EL (cell line): ENCODE data around the gene NPEPPS.
"Not testable (repeated sequence)": the region's sequence is repeated elsewhere in the genome, so short reads cannot be mapped to it uniquely, and the experiment has no call there.

Source experiments
- DNase-seq: peaks from one replicate; pipeline ENCODE4 v3.0.0-alpha.2; 2016

NPEPPS gene, protein sequence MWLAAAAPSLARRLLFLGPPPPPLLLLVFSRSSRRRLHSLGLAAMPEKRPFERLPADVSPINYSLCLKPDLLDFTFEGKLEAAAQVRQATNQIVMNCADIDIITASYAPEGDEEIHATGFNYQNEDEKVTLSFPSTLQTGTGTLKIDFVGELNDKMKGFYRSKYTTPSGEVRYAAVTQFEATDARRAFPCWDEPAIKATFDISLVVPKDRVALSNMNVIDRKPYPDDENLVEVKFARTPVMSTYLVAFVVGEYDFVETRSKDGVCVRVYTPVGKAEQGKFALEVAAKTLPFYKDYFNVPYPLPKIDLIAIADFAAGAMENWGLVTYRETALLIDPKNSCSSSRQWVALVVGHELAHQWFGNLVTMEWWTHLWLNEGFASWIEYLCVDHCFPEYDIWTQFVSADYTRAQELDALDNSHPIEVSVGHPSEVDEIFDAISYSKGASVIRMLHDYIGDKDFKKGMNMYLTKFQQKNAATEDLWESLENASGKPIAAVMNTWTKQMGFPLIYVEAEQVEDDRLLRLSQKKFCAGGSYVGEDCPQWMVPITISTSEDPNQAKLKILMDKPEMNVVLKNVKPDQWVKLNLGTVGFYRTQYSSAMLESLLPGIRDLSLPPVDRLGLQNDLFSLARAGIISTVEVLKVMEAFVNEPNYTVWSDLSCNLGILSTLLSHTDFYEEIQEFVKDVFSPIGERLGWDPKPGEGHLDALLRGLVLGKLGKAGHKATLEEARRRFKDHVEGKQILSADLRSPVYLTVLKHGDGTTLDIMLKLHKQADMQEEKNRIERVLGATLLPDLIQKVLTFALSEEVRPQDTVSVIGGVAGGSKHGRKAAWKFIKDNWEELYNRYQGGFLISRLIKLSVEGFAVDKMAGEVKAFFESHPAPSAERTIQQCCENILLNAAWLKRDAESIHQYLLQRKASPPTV

DNA sequence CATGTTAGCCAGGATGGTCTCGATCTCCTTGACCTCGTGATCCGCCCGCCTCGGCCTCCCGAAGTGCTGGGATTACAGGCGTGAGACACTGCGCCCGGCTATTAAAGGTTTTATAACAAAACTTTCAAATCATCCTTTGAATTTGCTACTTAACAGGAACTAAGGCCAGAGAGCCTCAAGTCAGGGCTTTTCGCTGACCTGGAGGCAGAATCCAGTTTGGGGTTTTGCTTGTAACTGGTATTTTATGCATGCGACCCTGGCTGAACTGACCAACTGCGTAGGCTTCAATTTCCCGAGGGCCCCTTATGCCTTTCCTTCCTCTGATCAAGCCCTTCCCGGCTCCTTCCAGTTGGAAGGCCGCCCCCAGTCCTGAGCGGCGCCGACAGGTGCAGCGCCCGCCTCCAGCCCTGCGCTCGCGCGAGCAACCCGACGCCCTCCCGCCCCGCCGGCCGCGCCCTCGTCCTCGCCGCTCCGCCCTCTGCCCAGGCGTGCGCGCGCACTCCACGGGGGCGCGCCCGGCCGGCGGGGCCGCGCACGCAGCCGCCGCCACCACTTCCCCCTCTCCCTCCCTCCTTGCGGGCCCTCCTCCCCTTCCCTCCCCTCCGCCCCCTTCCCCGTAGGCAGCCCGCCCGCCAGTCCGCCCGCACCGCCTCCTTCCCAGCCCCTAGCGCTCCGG is at the start of gene NPEPPS:
Gene NPEPPS, plus strand, starts transcription at position 552 of the 676 bp plus-strand sequence. CDS start 193 bp downstream, outside the sequence.
- peak; percentile 88 for DNase-seq

DNA sequence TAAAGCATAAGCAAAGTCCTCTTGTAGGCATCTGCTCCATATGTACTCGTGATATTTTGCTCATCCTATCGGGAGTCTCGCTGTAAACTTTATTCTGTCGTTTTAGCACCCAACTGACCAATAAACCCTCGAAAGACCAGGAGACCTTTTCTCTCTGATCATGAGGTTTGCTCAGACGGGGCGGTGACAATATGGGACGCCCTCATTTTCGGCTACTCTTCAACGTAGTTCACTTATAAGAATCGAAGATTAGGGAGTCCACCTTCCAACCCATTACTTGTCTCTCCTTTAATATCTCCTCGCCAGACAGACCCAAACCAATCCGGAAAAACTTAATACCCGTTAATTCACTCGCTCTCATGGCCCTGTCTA is 39.1 kb upstream of the NPEPPS start:
- not testable (repeated sequence) for DNase-seq

DNA sequence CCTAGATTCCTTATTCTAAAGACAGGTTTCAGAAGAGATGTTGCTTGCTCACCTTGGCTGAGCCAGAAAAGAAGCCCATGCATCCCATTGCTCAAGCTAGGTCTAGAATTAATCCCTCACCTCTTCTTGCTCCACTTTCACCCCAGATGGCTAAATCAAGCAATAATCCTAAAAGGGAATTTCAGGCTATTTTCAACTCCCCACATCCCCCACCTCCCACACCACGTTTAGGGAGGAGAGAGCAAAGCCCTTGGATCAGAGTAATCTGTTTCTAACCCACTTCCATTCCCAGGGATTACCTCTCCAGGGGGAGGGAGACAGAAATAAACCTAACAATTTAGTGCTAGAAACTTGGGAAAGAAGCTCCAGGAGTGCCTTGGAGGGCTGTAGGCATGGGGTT is 31.8 kb upstream of the NPEPPS start:
- not testable (repeated sequence) for DNase-seq

DNA sequence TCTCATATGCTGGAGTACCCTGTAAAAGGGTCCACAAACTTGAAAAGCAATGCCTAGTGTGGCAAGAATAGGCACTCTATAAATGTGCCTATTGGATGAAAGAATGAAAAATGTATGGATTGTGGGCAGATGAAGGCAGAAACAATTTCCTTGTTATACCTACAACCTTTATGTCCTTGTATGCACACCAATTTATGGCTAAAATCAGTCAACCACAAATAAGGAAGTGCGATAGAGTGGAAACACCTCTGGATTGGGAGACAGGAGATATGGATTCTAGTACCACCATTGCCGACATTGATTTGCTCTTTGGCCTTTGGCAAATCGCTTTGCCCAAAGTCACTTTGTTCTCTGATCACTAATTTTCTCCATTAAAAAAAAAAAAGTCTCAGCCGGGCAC is 31.4 kb upstream of the NPEPPS start:
- not testable (repeated sequence) for DNase-seq

DNA sequence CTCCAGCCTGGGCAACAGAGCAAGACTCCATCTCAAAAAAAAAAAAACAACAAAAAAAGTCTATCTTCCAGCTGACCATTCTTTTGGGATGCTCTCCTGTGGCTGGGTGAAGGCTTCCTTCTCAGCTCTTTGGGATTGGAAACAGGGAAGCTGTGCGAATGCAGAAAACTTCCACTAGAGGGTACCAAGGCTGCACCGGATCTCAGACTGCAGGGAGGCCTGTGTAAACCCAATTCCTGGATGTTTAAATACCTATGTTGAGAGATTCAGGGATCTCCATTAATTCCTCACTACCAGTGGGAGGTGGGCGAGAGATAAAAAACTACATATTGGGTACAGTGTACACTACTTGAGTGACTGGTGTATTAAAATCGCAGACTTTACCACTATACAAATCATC is 30.3 kb upstream of the NPEPPS start:
- DNase-seq, result peak; percentile 43

DNA sequence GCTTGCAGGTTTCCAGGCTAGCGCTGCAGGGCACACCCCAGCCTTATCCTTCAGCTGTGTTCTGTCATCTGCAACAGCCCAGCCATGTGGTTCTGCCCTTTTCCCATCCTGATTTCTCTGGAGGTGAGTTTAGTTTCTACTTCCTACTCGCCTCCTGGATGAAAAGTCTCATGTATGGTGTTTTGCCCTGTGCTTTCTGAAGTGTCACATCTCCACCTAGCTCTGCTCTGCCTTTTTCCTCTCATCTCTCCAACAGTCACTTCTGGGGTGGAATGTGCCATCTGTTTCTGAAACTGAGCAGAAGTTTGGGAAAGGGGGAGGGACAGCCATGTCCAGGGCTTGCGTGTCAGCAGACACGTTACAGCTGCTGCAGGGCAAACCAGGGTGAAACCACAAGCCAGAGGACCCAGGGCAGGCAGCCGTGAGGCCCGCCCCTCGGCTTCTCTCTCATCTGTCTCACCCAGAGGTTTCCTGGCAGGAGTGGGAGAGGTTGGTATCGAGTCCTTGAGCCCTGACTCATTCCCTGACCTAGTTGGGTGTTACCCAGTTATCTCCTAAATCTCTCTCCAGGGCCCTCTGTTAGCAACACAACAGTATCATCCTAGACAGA is 28.7 kb upstream of the NPEPPS start:
- peak; percentile 70 for DNase-seq

DNA sequence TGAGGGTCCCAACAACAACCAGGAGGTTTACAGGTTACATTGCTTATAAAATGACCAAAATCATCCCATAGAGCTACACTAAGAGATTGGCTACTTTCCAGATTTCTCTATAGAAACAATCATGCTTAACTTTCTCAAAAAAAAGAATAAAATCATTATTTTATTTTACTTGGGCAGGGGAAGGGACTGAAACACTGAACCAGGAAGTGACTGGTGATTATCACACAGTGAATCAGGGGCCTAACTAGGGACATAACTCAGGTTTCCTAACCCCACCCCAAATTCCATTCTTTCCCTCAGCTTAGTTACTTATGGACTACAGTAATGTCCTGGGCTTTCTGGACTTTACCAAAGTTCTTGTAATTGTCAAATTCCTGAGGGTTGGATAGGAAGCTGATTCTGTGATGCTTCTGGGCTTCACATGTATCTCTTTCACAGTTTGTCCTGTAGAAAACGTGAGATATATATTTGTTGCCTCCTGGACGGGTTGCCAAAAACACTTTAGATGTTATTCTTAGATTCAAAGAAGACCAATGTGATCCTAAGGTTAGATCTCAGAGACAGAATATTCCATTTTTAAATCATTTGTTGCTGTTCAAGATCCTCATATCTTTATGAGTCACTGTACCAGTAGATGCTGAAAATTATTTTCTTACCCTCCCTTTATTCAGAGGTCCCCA is 28.0 kb upstream of the NPEPPS start:
- DNase-seq, result peak; percentile 65

DNA sequence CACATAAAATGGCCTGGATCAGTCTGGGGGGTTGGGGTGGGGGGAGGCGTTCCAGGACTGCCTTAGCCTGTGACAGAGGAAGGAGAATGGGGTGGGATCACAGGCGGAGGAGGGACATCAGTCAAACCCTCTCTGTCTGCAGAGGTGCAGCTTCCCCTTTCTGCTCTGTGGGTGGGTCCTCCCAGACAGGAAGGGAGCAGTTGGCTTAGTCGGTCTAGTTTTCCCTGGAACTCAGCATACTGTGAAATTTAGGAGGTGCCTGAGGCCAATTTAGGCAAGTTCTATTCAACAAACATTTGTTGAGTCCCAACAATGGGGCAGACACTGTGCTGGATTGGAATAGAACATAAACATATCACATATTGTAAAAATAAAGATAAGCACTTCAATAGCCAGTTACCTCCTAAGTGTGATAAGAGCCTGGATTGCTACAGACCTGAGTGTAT is 19.2 kb upstream of the NPEPPS start:
- not testable (repeated sequence) for DNase-seq

DNA sequence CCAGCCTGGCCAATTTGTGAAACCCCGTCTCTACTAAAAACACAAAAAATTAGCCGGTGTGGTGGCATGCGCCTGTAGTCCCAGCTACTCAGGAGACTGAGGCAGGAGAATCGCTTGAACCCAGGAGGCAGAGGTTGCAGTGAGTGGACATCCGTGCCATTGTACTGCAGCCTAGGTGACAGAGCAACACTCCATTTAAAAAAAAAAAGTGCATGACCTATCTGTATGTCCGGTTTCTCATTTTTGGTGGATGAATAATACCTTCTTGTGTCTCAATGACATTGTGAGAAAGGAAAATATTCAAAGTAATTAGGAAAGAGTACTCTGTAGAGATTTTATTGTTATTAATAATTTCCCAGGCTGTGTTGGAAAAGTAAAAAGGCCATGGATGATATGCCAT is 17.6 kb upstream of the NPEPPS start:
- DNase-seq, result peak; percentile 28

DNA sequence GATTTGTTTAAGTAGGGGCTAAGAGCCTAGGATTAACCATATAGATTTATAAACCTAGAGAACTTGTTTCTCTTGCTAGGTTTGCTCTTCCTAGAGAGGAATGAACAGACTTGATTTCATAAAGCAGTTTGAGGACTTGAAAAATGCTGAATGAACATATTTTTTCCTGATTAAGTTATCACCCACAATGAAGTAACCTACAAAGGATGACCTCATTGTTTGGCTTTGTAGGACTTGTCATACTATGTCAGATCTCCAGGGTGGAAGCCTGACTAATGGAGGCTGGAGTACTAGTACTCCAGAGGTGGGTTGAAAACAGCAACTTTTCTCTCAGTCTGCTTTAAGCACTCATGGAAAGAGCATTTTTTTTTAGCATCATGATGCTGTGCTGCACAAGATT is 12.0 kb upstream of the NPEPPS start:
- not testable (repeated sequence) for DNase-seq

DNA sequence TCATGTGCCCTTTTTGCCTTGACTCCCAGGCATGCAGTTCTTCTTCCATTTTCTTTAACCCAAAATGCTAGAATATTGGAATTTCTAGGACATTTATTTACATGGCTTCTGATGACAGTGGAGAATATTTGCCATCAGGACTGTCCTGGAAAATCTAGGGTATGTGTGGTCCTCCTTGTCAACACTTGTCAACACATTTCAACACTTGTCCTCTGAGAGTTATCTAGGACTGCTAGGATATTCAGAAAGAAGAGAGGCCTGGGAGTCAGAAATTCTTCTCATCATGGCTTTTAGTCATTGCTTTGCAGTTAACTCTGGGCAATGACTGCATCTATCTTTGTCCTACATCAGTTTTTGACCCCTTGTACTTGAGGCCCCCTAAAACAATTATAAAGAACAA is 11.5 kb upstream of the NPEPPS start:
- DNase-seq, result not testable (repeated sequence)

DNA sequence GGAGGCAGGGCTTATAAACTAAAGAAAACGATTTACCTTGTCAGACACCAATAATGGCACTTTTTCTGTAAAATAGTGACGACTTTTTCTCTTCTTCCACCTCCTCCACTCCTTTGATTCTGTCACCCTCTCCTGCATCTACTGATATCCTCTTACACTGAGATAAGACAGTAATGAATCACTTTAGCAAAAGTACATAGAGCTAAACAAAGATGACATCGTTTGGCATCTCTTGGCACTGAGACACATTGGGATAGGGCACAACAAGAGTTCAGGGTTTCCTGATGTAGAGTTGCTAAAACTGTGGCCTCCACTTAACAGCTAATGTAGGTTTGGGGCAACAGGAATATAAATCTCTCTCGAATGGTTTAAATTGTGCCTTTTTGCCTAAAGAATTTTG is 10.6 kb upstream of the NPEPPS start:
- not testable (repeated sequence) for DNase-seq

DNA sequence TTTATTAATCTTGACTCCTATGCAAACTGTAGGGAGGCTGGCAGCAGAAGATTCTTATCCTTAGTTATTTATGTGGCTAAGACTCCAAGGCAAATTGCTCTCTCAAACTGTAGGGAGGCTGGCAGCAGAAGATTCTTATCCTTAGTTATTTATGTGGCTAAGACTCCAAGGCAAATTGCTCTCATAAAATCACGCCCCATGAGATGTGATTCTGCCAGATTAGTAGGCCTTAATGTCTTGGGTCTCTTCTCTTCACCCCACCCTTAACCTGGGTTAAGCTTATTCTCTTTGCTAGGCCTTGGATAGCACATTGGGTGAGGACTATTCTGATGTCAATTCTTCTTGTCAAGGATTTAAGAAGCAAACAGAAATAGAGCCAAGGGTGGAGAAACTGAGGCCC is 9.5 kb upstream of the NPEPPS start:
- not testable (repeated sequence) for DNase-seq

DNA sequence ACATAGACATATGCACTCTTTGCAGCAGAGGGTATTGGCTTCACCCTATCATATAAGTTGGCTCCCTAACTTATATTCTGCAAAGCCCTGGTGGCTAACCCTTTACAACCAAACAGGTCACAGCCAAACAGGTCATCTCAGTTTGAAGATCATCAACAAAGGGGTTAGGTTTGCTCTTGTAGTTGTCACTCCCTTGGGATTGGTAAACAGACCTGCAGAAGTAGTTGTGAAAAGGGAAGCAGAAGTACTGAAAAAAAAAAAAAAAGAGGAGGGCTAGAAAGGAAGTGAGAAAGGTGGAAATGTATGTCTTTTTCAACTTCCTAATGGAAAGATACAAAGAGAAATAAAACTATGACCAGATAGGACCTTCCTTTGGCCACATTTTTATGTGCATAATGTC is 8.6 kb upstream of the NPEPPS start:
- not testable (repeated sequence) for DNase-seq

DNA sequence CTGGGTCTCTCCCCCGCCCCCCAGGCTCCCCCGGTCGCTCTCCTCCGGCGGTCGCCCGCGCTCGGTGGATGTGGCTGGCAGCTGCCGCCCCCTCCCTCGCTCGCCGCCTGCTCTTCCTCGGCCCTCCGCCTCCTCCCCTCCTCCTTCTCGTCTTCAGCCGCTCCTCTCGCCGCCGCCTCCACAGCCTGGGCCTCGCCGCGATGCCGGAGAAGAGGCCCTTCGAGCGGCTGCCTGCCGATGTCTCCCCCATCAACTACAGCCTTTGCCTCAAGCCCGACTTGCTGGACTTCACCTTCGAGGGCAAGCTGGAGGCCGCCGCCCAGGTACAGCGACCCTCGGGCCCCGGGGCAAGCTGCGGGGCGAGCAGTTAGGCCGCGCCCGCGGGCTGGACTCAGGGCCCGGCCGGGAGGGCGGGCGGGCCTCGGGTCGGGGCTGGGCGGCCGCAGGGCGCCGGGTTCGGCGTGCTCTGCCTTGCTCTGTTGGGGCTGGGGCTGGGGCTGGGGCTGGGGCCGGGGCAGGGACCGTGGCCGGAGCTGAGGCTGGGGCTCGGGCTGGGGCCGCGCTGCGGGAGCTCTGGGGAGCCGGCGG is 419 bp downstream of the NPEPPS start:
- peak; percentile 17 for DNase-seq

DNA sequence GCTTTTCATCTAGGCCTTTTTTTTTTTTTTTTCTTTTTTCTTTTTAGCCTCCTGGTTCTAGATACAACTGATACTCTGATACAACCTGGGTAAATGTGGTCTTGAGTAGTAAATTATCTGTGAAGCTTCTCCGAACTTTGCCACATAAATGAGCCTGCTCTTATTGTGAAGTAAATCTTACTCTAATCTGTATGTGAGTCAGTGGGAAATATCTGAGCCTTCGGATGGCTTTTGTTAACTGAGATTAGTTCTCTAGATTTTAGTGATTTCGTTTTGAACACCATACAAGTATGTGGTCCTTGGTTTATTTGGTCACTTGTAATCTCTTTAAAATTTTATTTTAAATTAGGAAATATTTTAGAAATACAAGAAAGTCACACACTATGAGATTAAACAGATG is 8.2 kb downstream of the NPEPPS start:
- DNase-seq, result not testable (repeated sequence)

DNA sequence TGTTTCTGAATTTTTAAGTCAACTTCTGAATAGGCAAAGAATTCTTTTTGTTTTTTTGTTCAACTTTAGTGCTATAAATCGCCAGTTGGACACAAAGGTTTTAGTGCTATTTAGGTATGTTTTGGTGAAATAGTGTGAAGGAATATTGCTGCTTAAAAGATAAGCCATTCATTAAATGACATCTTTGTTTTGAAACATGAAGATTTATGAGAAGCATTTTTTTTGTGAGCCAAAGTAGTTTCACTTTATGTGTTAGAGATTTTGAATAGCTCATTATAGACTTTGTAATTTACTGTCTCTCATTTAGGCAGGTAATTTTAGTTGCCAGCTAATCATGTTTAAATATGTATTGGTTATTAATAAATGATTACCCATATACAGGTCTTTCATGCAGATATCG is 10.8 kb downstream of the NPEPPS start:
- not testable (repeated sequence) for DNase-seq

DNA sequence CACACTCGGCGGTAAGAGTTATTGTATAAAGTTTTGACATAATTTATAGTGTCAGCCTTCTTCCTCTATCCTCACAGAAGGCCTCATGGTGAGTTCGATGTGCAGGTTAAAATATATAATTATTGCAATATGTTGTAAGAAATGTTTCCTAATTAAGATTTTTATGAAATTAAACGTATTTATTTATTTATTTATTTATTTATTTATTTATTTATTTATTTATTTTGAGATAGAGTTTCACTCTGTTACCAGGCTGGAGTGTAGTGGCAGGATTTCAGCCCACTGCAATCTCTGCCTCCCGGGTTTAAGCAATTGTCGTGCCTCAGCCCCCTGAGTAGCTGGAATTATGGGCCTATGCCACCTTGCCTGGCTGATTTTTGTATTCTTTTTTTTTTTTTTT is 13.4 kb downstream of the NPEPPS start:
- DNase-seq, result not testable (repeated sequence)

DNA sequence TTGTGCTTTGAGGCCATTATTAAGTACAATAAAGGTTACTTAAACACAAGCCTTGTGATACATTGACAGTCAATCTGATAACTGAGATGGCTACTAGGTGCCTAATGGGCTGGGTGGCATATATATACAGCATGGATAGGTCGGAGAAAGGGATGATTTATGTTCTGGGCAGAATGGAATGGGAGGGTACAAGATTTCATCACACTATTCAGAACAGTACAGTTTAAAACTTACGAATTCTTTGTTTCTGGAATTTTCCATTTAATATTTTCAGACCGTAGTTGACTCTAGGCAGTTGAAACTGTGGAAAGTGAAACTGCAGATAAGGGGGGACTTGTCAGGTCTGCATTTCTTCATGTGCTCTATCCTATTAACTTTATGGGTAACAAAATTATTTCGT is 23.8 kb downstream of the NPEPPS start:
- not testable (repeated sequence) for DNase-seq

DNA sequence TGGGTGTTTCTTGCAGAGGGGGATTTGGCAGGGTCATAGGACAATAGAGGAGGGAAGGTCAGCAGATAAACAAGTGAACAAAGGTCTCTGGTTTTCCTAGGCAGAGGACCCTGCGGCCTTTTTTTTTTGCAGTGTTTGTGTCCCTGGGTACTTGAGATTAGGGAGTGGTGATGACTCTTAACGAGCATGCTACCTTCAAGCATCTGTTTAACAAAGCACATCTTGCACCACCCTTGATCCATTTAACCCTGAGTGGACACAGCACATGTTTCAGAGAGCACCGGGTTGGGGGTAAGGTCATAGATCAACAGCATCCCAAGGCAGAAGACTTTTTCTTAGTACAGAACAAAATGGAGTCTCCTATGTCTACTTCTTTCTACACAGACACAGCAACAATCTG is 25.2 kb downstream of the NPEPPS start:
- not testable (repeated sequence) for DNase-seq

DNA sequence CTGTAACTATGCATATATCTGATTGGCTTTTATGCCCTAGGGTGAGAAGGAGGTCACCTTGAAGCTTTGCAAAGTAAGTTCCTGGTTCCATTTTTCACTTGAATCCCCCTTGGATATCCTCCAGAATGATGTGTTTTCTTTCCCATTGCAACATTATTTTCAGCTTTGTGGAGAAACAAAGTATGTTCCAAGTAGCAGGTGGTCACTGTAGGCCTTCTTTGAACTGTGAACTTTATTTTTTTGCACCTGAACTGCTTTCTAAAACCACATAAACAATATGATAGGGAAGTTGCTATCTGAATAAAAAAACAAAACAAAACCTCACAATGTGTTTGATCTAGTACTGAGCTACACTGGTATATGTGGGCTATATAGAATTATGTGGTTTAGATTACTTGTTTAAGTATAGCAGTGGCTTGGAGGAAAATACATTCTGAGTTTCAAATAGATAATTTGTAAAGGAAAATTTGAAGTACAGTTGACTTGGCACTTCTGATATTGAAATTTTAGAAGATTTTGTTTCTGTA is 29.7 kb downstream of the NPEPPS start:
- not testable (repeated sequence) for DNase-seq
